ENCODE results near the gene TRHDE.
"Not testable (repeated sequence)": the region's sequence is repeated elsewhere in the genome, so short reads cannot be mapped to it uniquely, and the experiment has no call there.

Gene TRHDE

DNA sequence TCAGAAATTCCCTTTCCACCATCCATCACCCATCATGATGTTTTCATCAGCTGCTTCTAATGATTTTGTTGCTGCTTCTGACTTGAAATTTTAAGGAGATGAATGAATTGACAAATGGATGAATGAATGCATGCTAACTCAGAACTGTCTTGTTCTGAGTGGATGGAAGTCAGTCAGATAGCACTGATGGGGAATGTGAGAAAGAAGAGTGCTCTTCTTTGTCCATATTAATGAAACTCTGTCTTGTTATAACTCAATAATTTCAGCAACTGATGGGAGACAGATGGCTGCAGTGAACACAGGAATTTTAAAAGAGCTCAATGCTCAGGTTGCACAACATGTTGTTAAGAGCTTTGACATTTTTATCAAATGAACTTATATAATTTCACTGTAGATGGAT is 422.0 kb downstream of the TRHDE start:
- no peak overlapping the region for H3K4me2 ChIP-seq
- no peaks in the 10 kb centered on the region for H3K9me3 ChIP-seq (replicated peaks in 1 of 11)
- H3K27me3 ChIP-seq: no peaks in the 10 kb centered on the region
- H3K9ac ChIP-seq: no peak overlapping the region
- no peaks in the 10 kb centered on the region for H3K4me1 ChIP-seq
- H3K27ac ChIP-seq: no peak overlapping the region
- H3K4me3 ChIP-seq: no peak overlapping the region
- H3K36me3 ChIP-seq: no peaks in the 10 kb centered on the region
- no peak for TF ChIP-seq Cebpa-rat (IDR thresholded peaks at IDR 0.05)
- H4K20me1 ChIP-seq: no peaks in the 10 kb centered on the region

- Histone ChIP-seq H4K20me1 (no peaks in the 10 kb centered on the region), H3K27ac (no peak overlapping the region), H3K9me3 (replicated peaks in 1 of 11) (peaks cover 0 to 13% (median 0%) of the 10 kb centered on the region in 11 experiments; a peak in 1 of 22 replicates), H3K9ac (no peak overlapping the region), H3K27me3 (no peaks in the 10 kb centered on the region), H3K36me3 (no peaks in the 10 kb centered on the region), H3K4me1 (no peaks in the 10 kb centered on the region), H3K4me2 (no peak overlapping the region), H3K4me3 (no peak overlapping the region)
- TF ChIP-seq Cebpa-rat (IDR thresholded peaks at IDR 0.05): no peak
Measured at GRCh38 chr12:72699362-72699761, 427.2 kb downstream of the TRHDE start.

GRCh38 chr12:72712025-72712424 is 439.9 kb downstream of the TRHDE start:
- H3K9me3 ChIP-seq (replicated peaks in 1 of 11); H3K9ac ChIP-seq; H3K36me3 ChIP-seq; H3K4me1 ChIP-seq; H3K4me3 ChIP-seq; H3K27me3 ChIP-seq; H4K20me1 ChIP-seq; H3K4me2 ChIP-seq; H3K27ac ChIP-seq: not testable (repeated sequence)

GRCh38 chr12:72716221-72716620 is 444.1 kb downstream of the TRHDE start:
- H3K9me3 ChIP-seq (replicated peaks in 1 of 11): peaks cover 0 to 5% (median 0%) of the 10 kb centered on the region in 11 experiments; a peak in 3 of 22 replicates
- no peaks in the 10 kb centered on the region for H4K20me1 ChIP-seq
- H3K27ac ChIP-seq: no peak overlapping the region
- no peaks in the 10 kb centered on the region for H3K36me3 ChIP-seq
- no peaks in the 10 kb centered on the region for H3K27me3 ChIP-seq
- no peak overlapping the region for H3K4me2 ChIP-seq
- H3K9ac ChIP-seq: no peak overlapping the region
- TF ChIP-seq Cebpa-rat (IDR thresholded peaks at IDR 0.05): no peak
- H3K4me1 ChIP-seq: no peaks in the 10 kb centered on the region
- H3K4me3 ChIP-seq: no peak overlapping the region

GRCh38 chr12:72717036-72717435 is 444.9 kb downstream of the TRHDE start:
- TF ChIP-seq Cebpa-rat (IDR thresholded peaks at IDR 0.05): no peak
- Histone ChIP-seq H3K4me3 (no peak overlapping the region), H3K9ac (no peak overlapping the region), H3K9me3 (replicated peaks in 1 of 11) (peaks cover 0 to 5% (median 0%) of the 10 kb centered on the region in 11 experiments; a peak in 3 of 22 replicates), H3K36me3 (no peaks in the 10 kb centered on the region), H3K27me3 (no peaks in the 10 kb centered on the region), H3K27ac (no peak overlapping the region), H3K4me1 (no peaks in the 10 kb centered on the region), H3K4me2 (no peak overlapping the region), H4K20me1 (no peaks in the 10 kb centered on the region)
